ENCODE measurements around the gene FUT7. TPM values are rescaled to one million over a fixed set of nuclear protein-coding genes. Genes with fewer than 3 reads are reported as not detected.

The FUT7 gene
- total and polyA plus RNA-seq, 2 of the 13 experiments (the other 11 are each of a cell fraction or from before 2014, with no cell fraction given): 0.05 TPM; not detected in 1

GRCh38 chr9:137053944-137054931, 22.4 kb upstream of the FUT7 start, which contains the start of gene ENTPD2 (continued):
- TF ChIP-seq POGK (CRISPR knock-in tag; conservative IDR thresholded peaks at IDR 0.05): peak; percentile 46; the same call in 1 of the 2 replicates
- no peak for TF ChIP-seq ZNF788 (CRISPR knock-in tag; IDR thresholded peaks at IDR 0.05; ENCODE audit: borderline replicate concordance)
- no peak for TF ChIP-seq TEF (CRISPR knock-in tag; IDR thresholded peaks at IDR 0.05)
- peak; percentile 14; the same call in 1 of the 2 replicates for TF ChIP-seq ZNF574 (CRISPR knock-in tag; IDR thresholded peaks at IDR 0.05)
- peak; percentile 21; the same call in 1 of the 2 replicates for TF ChIP-seq ZNF605 (CRISPR knock-in tag; IDR thresholded peaks at IDR 0.05)
- TF ChIP-seq ZNF431 (CRISPR knock-in tag; IDR thresholded peaks at IDR 0.05; ENCODE audit: borderline replicate concordance, low read depth): peak; percentile 84
- peak; percentile 38; the same call in 1 of the 2 replicates for TF ChIP-seq ZBTB7B (CRISPR knock-in tag; IDR thresholded peaks at IDR 0.05)
- peak; percentile 26 for TF ChIP-seq ZNF18 (CRISPR knock-in tag; IDR thresholded peaks at IDR 0.05; ENCODE audit: insufficient replicate concordance)
- 0 out of 2 replicates have a peak, but pooled peaks have one; percentile 48 for TF ChIP-seq ZNF142 (CRISPR knock-in tag; IDR thresholded peaks at IDR 0.05)
- no peak for TF ChIP-seq SP1 (IDR thresholded peaks at IDR 0.05)
- peak; percentile 48; the same call in 1 of the 2 replicates for TF ChIP-seq SP1 (CRISPR knock-in tag; IDR thresholded peaks at IDR 0.05)
- no peak for TF ChIP-seq PLSCR1 (CRISPR knock-in tag; IDR thresholded peaks at IDR 0.05; ENCODE audit: borderline replicate concordance)
